Fibroblast of gingiva (primary cell): ENCODE data around the gene MRPL14.
A peak's percentile ranks its signal among the peaks of the same experiment; 100 is the strongest.
"Not testable (repeated sequence)": the region's sequence is repeated elsewhere in the genome, so short reads cannot be mapped to it uniquely, and the experiment has no call there.

ENCODE experiments used
- DNase-seq: peaks from one replicate; pipeline ENCODE4 v3.0.0-alpha.2; 2011; ENCODE audit warnings: low read depth

The MRPL14 gene

GRCh38 chr6:44097782-44098317, 29.4 kb downstream of the MRPL14 start:
- DNase-seq = no peak

DNA sequence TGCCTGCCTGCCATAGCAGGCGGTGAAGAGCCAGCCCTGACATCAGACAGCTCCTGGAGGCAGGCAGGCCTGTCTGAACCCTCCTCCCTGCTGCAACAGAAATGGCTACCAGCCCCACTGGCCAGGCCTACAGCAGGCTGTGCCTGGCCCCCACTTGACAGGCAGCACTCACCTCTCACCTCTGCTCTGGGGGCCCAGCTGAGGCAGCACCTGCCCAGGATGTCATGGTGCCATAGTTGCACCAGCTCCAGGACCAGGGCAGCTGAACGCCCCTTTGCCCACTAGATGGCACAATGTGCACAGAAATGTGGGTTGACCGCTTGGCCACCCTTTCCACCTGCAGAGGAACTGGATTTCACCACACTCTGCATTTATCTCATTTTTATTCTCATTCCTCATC, 30.6 kb downstream of the MRPL14 start:
- peak; percentile 58 for DNase-seq

GRCh38 chr6:44095243-44095623, 32.0 kb downstream of the MRPL14 start:
- not testable (repeated sequence) for DNase-seq

DNA sequence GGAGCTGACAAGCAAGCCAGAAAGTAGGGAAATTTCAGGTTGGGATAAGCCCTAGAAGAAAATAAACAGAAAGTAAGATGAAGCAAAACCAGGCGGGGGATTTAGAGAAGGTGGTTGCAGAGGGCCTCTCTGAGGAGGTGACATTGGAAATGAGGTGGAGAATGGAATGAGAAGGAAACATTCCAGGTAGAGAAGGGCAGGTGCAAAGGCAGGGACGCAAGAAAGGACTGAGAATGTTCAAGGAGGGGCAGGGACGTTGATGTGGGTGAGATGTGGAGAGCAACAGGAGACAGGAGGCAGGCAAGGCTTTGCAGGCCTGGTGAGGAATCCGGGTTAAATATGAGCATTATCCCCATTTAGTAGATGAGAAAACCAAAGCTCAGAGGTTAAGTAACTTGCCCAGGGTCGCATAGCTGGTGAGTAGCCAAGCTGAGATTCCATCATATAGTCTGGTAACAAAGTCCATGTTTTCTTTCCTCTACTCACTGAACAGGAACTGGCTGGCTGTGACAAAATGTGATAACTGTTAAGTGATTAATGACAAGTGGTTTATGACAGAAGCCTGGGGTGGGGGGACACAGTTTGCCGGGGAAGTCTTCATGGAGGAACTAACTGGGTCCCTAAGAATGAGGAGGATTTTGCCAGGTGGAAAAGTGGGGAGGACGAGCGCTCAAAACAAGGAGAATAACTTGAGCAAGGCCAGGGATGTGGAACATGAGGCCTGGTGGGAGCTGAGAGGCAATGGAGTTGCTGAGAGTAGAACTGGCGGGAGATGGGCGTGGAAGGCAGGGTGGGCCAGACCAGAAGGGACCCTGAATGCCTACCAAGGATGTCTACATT, 32.6 kb downstream of the MRPL14 start:
- no peak for DNase-seq

GRCh38 chr6:44093750-44094402, 33.4 kb downstream of the MRPL14 start:
- no peak for DNase-seq

DNA sequence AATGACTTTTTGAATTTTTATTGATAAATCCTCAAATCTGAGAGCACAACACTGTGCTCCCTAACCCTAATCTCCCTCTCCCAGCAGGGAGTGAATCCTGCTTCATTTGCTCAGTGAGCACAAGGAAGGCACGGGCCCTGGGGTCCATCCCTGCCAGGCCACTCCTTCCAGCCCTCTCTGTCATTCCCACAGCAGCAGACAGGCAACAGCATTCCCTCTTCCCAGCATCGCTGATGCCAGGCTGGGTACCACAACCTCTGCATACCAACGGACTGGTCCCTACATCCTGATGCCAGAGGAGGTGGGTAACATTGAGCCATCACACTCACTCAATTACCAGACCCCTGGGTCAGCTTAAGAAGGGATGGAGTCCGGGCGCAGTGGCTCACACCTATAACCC, 34.2 kb downstream of the MRPL14 start:
- DNase-seq = no peak

DNA sequence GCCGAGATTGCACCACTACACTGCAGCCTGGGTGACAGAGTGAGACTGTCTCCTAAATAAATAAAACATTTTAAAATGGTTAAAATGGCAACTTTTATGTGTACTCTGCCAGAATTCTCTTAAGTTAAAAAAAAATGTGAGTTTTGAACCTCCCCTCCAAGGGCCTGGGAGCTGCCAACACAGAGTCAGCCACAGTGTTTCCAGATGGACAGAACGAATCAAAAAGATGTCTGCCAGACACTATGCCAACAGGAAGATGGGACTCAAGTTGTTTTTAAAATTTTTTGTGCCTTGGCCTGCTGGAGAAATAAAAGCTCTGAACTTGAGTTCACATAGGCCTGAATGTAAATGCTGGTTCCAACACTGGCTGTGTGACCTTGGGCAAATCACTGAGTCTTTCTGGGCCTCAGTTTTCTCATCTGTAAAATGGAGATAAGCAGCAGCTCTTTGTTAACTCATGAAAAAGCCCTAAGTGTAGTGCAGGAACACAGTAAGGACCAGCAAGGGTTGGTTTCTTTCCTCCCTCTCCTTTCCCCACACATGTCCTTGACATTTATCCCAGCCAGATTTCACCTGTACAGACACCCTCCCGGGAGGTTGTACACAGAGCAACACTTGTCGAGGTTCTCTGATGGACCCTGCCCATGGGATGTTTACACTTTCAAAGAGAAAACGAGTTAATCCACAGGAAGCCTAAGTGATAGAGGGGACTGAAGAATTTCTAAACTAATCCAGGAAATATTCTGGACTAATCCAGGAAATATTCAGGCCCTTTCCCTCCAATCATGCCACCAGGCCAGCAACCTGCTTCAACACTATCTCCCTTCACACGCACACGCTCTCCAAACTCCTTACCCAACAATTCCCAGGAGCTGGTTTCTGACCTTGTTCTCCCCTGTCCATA, 35.0 kb downstream of the MRPL14 start:
- no peak for DNase-seq

DNA sequence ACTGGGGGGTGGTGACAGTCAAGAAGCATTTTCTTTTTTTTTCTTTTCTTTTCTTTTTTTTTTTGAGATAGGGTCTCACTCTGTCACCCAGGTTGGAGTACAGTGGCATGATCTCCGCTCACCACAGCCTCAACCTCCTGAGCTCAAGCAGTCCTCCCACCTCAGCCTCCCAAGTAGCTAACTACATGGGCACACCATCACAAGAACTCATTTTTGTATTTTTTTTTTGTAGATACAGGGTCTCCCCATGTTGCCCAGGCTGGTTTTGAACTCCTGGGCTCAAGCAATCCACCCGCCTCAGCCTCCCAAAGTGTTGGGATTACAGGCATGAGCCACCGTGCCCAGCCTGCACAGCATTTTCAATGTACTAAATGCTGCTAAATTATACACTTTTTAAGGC, 35.9 kb downstream of the MRPL14 start:
- not testable (repeated sequence) for DNase-seq

DNA sequence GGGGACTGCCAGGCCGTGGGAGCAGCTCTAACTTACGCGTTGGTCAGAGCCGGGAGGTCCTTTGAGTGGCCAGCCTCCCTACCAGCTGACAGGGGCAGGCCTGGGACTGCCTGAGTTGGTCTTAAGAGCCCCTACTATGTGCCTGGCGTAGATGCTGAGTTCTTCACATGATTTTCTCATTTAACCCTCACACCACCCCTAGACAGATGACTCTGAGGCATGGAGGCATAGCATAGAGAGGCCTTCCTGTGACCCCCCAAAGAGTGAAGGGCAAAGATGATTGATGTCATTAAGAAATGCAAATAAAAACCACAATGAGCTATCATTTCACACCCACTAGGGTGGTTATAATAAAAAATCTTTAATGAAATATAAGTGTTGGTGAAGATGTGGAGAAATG, 36.8 kb downstream of the MRPL14 start:
- no peak for DNase-seq

DNA sequence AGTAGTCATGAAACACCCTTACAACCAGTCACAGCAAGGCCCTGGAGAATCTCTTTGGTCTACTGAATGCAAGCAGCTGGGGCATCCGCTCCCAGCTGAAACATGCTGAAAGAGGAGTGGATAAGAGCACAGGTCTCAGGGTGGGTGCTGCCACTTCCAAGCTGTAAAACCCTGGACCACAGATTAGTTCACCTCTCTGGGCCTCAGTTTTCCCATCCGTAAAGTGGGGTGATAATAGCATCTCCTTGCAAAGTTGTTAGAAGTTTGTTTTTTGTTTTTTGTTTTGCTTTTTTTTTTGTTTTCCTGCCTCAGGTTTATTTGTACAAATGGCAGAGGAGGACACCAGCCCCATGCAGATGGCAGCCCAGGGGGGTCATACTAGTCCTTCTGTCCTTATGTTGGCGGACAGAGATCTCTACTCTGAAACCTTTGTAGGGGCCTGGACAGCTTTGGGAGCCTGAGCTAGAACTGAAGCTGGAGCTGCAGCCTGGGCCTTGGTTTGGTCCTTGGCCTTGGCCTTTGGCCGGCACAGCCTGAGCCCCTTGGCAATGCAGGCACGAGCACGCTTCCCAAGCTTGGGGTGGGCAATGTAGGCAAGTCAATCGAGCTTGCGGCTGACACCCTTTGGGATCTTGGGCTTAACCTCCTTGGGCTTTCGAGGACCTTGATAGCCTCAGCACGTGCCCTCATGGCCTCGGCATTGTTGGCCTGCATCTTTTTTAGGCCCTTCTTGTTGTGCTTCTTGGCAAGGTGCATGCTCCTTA, 38.2 kb downstream of the MRPL14 start:
- DNase-seq = no peak

- no peak for DNase-seq
These were observed 39.6 kb downstream of the MRPL14 start for GRCh38 chr6:44087623-44088022.

GRCh38 chr6:44086931-44087574, 40.2 kb downstream of the MRPL14 start:
- DNase-seq = peak; percentile 49

DNA sequence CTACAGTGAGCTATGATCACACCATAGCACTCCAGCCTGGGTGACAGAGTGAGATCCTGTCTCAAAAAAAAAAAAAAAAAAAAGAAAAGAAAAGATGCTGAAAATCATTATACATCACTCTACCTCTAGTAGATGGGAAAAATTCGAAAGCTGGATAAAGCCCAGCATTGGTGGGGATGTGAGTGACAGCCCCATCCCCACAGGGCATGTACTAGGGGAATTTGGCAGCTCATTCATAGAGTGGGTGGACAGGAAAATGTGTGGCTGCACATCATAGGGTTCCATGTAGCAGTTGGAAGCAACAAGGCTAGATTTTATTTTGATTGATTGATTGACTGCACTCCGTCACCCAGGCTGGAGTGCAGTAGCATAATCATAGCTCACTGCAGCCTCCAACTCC, 42.0 kb downstream of the MRPL14 start:
- DNase-seq = no peak

DNA sequence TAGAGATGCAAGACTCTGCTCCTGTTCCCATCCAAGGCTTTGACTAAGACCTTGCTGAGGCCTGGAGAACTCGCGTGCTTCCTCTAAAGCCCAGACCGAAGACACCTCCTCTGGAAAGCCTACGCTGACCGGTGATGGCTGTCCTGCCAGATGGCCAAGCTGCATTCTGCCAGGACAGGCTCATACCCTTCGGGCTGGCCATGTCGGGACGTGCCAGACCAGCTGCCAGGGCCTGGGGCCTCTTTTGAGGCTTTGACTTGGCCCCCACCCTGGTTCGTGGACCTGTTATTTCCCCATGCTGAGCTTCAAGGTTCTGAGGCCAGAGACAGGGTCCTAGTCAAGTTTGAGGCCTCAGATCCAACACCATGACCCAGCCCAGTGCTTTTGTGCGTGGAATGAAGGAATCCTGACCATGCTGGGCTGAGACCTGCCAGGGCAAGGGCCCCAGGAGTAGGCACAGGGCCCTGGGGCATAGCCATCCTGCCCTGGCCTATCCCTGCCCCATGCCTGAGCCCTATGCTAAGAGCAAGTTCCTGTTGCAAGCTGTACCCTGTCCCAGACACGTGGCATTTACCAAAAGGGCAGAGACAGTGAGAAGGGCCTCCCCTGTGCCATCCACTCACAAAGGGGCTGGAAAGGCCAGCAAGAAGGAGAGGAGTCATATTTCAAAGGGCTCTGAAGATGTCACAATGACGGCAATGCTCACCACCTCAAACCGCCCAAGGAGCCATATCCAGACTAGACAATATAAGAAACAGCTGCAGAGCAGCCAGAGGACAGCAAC, 42.8 kb downstream of the MRPL14 start:
- peak; percentile 94 for DNase-seq

DNA sequence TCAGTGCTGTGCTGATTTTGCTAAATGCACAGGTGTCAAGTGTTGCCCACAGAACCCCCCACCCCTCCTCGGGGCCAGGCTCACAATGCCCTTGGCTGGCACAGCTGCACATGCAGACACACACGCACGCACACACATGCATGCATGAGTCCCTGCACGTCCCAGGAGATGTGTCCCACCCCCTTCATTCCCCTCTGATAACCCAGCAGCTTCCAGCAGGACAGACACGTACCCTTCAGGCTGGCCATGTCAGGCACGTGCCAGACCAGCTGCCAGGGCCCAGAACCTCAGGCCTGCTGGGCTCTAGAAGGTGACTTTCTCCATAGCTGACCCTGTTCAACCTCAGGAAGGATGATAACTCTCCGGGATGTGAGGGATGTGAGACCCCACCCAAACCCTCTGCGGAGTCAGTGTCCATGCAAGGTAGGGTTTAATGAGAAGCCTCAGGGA, 44.4 kb downstream of the MRPL14 start:
- no peak for DNase-seq

DNA sequence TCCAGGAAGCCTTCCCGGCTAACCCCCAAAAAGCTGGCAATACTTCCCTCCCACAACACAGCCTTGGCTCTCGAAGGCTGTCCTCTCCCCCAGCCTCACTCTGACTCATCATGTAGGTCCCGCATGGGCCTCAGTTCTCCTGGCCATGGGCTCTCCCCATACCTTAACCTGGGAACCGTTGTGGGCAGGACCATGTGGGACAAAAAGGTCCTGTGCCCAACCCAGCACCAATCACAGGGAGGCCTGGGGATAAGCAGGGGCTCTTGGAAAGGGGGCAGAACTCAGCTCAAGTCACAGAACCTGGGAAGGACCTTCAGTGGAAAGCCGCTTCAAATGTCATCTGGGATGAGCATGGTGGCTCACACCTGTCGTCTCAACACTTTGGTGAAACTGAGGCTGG, 45.5 kb downstream of the MRPL14 start:
- DNase-seq = no peak

GRCh38 chr6:44080561-44081521, 46.4 kb downstream of the MRPL14 start:
- DNase-seq = no peak

DNA sequence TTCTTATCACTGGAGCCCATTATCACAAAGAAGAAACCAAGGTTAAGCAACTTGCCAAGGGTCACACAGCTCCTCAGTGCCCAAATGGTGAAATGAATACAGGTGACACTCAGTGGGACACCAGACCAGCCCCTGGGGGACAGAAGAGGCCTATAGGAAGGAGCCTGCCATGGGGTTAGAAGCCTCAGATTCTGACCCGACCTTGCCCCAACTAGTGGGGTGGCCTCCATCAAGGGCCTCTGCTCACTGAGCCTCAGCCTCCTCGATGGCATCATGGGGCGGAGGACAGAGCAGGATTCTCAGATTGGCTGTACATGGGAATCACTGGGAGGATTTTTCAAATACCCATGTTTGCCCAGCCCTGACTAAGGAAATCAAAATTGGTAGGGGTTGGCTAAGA, 47.6 kb downstream of the MRPL14 start:
- no peak for DNase-seq
